ENCODE data around the gene TMEM91.
A peak's percentile ranks its signal among the peaks of the same experiment; 100 is the strongest.

Gene TMEM91

DNA sequence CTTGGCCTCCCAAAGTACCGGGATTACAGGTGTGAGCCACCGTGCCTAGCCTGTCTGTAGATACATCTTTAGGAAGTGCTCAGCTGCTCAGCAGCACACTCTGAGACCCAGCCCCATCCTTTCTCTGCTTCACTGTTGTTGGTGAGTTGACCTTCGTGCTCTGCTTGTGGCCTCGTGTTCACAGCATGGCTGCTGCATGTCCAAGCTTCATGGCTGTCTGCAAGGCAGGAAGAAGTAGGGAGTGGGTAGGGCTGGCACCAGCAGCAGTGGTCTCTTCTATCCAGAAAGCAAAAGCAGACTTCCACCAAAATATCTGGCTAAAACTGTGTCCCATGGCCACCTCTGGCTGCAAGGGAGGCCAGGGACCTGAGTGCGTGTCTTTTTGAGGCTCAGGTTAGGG lies 36.6 kb downstream of the TMEM91 start:
- DNase-seq, result no peak

DNA sequence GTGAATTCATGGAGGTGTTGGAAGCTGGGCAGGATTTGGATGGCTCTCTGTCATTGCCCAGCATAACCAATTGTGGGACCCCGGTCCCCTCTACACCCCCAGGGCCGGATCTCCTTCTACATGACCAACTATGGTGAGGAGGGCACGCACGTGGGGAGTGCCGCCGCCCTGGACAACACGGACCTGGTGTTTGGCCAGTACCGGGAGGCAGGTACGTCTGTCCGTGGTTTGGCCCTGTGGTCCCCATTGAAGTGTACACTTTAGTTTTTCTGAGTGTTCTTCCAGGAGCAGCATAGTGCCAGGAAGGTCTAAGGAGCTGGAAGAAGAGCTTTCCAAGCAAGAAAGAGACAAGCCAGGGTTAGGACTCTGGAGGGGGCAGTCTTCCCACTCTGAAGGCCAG lies 37.6 kb downstream of the TMEM91 start:
- DNase-seq, result no peak

DNA sequence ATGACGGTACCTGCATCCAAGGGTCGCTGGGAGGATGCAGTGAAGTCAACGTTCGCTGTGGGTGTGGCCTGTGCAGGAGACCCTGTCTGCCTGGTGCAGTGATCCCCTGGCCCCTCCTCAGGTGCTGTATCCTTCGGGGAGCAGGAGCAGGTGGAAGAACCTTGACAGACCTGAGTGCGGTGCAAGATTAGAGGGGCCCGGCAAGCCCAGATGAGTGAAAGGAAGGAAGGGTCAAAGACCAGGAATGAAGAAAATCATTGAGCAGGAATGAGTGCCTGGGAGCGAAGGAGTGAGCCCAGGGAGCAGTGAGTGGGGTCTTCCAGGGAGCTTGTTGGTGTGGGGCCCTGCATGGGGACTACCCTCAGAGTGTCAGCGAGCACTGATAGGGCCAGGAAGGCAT lies 38.1 kb downstream of the TMEM91 start:
- no peak for DNase-seq

DNA sequence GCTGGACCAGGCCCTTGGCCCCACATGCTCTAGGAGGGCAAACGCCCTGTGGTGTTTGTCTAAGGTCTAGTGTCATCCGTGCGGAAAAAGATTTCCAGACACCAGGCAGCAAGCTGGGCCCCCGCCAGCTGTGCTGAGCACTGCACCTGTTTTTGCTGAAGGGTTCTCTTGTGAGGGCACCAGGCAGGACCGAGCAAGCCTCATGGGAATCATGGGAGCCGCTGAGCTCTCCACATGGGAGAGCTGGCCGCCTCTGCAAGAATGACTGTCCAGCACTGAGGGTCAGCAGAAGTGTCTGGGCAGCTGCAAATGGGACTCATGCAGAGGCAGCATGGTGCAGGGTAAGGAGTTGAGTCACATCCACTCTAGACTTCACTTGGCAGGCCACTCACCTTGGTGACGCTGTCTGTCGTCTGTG lies 38.8 kb downstream of the TMEM91 start:
- no peak for DNase-seq

DNA sequence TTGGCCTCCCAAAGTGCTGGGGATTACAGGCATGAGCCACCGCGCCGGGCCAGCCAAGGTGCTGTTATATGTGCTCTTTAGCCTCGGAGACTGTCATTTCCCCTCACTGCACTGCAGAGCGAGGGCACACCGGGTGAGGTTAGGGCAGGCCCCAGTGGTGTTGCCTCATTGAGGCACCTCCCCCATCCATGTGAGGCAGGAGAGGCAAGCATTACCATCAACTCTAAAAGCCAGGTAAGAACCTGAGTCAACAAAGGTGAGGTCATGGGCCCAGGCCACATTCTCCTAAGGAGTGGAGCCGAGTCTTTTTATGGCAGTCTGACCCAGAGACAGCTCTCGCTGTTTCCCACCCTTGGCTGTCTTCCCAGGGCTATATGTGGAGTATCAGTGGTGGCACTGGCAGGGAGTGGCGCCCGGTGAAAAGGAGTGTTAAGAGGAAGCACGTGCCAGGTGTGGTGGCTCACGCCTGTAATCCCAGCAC lies 39.9 kb downstream of the TMEM91 start:
- DNase-seq, result no peak

DNA sequence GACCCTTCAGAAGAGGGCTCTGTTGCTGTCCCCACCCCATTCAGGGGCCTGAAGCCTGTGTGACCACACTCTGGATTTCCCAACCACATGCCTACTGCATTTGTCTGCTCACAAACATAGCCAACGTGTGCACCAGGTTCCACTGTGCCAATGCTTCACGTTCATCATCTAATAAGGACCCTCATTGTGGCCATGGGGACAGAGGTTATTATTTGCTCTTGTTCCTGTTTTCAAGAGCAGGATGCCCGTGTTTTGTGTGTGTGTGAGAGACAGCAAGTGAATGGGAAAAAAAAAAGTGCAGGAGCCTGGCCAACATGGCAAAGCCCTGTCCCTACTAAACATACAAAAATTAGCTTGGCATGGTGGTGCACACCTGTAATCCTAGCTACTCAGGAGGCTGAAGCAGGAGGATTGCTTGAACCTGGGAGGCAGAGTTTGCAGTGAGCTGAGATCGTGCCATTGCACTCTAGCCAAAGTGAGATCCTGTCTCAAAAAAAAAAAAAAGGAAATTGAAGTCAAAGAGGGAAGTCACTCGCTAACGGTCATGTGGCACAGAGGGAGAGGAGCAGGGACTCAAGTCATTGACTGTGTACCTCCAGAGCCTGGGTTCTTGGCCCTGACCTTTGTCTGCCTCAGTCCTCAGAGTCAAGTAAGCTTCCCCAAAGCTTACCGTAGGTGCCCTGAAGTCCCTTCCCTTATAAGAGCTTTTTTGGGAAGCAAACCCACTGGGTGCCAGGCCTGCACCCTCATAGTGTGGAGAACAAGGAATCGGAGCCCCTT lies 44.0 kb downstream of the TMEM91 start:
- DNase-seq, result no peak

DNA sequence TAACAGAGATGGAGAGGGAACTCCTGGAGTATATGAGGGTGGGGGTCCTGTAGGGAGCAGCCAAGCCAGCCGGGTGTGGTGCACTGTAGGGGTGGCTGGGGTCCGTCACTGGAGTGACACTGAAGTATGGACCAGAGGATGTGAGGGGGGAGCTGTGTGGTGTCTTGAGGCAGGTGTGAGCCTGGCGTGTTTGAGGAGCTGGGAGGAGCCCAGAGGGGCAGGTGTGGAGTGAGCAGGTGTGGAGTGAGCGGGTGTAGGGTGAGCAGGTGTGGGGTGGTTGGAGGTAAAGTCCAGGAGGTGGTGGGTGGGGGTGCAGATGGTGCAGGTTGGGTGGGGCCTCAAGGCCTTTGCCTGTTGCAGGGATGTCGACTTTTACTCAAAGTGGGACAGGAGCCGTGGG lies 45.0 kb downstream of the TMEM91 start:
- DNase-seq, result no peak

DNA sequence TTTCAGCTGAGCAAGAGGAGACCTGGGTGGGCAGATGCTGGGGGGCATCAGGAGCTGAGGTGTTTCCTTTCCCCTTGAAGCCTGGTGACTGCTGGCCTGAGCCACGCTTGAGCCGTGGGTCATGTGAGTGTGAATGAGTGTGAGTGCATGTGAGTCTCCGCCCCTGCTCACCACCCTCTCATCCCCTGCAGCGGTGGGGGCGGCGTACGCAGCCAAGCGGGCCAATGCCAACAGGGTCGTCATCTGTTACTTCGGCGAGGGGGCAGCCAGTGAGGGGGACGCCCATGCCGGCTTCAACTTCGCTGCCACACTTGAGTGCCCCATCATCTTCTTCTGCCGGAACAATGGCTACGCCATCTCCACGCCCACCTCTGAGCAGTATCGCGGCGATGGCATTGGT lies 45.6 kb downstream of the TMEM91 start:
- DNase-seq, result no peak

DNA sequence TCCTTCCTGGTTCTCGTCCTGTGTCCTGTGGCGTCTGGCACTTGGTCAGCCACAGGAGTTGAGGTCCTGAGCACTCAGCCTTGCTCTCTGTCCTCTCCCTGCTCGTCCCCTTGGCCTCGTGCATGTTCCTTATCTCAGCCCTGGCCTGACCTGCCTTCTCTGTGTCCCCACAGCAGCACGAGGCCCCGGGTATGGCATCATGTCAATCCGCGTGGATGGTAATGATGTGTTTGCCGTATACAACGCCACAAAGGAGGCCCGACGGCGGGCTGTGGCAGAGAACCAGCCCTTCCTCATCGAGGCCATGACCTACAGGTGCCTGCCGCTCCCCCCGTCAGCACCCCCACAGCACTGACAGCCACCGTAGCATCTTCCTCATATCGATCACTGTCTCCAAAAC lies 46.1 kb downstream of the TMEM91 start:
- DNase-seq, result no peak

DNA sequence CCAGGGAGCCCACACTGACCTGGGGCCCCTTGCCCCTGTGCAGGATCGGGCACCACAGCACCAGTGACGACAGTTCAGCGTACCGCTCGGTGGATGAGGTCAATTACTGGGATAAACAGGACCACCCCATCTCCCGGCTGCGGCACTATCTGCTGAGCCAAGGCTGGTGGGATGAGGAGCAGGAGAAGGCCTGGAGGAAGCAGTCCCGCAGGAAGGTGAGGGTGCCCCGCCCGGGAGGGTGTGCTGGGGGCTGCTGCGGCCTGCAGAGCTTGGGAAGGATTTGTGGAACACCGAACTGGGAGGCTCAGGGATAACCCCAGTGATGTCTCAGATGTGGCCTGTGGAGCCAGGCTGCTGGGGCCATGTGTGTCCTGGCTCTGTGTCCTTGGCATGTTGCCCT lies 46.6 kb downstream of the TMEM91 start:
- no peak for DNase-seq

DNA sequence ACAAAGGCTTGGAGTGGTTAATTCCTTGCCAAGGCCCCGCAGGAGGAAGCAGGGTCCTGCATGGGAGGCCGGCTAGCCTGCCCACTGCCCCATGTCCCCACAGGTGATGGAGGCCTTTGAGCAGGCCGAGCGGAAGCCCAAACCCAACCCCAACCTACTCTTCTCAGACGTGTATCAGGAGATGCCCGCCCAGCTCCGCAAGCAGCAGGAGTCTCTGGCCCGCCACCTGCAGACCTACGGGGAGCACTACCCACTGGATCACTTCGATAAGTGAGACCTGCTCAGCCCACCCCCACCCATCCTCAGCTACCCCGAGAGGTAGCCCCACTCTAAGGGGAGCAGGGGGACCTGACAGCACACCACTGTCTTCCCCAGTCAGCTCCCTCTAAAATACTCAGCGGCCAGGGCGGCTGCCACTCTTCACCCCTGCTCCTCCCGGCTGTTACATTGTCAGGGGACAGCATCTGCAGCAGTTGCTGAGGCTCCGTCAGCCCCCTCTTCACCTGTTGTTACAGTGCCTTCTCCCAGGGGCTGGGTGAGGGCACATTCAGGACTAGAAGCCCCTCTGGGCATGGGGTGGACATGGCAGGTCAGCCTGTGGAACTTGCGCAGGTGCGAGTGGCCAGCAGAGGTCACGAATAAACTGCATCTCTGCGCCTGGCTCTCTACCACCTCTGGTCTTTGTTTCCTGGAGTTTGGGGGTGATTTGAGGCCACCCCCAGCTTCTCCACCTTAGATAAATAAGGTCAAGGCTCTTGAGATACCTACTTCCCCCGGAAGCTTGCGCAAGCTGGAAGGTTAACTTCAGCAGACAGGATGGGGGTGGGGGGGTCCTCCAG lies 48.2 kb downstream of the TMEM91 start:
- no peak for DNase-seq

DNA sequence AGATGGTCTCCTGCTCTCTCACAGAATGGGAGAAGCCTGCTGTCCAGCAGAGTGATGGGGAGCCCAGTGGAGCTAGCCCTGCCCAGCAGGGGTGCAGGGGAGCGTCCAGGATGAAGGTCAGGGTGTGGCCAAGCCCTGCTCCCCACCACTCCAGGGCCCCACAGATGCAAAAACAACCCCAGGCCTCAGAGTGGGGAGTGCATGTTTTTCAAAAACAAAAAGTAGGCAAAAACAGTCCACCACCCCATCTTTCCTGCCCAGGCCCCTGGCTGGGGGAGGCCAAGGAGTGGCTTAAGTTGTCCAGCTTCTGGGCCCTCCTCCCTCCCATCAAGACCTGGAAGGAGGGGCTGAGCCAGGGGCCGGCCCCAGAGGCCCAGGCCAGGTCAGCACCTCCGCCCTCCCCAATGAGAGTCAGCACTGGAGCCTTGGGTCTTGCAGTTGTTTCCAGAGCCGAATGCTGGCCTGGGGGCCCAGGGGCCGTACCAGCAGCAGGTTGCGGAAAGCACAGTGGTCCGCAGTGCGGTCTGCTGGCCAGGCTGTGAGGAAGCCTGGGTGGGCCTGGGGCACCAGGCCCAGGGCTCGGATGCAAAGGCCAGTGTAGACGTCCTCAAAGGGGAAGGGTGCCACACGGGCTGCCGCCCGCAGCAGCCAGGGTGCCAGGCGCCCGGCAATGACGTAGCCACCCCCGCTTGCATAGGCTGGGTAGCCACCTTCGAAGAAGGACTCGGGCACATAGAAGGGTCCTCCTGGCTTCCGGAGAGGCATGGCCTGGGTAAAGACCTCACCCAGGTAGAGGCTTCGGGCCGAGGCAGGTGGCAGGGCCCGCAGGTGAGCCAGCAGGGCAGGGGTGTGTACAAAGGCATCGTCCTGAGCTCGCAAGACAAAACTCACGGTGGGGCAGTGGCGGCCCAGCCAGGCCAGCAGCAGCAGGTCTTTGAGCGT lies 49.1 kb downstream of the TMEM91 start:
- DNase-seq, result no peak

DNA sequence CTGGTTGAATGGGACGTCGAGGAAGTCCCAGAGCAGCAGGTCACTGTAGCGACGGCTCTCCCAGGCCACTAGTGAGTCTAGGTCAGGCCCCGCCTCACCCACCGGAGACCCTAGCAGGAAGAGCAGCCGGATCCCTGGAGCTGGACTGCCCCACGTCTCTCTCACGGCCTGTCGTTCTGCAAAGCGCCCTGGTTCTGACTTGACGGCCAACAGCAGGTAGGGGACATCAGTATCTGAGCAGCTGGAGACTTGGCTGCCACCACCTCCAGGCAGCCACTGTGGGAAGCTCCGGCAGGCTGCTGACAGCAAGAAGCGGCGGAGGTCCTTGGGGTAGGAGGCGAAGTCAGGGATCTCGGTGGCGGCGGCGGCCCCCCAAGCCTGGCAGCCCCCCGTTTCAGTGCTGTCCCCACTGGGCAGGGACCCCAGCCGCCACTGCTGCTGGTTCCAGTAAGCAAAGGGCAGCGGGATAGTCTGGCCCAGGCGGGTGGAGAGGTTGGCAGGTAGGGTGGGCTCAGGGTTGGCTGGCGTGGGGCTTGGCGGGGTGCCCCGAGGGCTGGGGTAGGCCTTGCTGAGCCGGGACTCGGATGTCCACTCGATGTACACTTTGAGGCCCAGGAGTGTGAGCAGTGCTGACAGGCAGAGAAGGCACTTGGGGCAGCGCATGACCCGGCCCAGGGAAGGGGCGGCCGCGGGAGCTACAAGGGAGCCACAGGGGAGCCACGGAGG lies 49.9 kb downstream of the TMEM91 start:
- DNase-seq, result no peak

DNA sequence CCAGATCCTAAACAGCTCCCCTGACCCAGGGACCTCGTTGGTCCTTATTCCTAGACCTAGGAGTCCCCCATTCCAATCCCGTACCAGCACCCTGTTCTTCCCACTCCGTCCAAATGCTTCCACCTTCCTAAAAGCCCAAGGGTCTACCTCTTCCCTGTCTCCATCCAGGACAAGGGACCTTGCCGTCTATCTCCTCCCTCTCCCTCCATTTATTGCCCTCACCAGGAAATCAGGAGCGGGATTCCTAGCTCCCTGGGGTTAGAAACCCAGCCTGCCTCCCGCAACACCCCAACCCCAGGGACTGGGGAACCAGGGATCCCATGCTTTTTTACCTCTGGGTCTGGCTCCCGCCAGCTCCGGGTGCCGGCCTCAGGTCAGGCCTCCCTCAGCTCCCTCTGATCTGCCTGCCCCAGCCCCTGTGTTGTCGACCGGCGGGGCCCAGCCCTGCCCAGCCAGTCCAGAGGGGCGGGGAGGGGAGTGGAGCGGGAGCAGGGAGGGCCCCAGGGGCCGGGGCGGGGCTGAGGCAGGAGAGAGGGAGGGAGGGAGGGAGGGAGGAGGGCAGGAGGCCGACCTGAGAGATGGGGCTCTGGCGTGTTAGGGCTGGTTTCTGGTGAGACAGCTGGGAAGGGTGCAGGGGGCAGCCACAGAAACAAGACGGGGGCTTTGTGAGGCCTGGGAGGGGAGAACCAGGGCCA lies 50.8 kb downstream of the TMEM91 start, which contains the start of gene B3GNT8:
Gene B3GNT8, minus strand, starts transcription at position 423 of the 695 bp plus-strand sequence. CDS start 596 bp downstream, outside the sequence.
- peak; percentile 82 for DNase-seq

DNA sequence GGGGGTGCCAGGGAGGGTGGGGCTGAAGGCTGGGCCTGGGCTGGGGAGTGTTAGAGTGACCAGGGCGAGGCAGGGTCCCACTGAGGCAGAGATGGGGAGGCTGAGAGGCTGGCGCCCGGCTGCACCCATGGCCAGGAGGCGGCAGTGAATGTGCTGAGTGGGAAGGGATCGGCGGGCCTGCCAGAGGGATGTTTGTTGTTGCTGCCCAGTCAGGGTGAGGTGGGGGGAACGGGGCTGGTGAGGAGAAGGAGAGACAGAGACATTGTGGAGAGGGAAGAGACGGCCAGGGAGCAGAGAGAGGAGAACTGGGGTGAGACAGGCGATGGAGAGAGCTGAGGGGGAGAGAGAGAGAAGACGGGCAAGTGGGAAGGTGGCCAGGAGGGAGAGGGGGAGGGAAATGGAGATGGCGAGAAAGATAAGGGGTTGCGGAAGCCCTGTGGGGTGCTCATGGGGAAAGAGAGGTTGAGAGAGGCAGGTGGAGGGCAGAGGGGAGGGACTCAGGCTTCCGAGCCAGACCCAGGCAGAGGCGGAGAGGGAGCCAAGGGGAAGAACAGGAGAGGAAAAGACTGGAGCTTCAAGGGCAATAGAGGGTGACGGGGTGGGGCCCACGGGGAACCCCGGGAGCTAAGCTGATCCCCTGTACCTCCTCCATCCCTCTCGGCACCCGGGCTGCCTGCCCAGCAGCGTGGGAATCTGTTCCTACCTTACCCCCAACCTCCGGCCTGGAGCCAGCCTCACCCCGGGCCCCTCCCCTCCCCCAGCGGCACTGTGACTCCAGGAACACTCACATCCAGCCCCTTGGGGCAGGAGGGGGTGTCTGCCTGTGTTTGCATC lies 51.5 kb downstream of the TMEM91 start:
- no peak for DNase-seq

DNA sequence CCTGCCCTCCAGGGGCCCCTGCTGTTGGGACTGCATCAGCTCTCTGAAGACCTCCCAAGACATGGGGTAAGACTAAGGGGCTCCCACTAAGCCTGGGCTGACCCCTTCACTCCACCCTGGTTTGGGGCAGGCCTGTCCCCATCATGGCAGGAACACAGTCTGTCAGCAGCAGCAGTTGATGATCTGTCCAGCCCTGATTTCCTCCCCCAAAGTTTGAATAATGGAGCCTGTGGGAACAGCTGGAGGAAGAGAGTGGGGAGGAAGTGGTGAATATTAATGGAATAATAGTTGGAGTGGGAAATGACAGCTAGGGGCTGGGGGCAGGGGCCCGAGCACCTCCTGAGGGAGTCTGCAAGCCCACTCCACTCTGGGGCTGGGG lies 52.1 kb downstream of the TMEM91 start:
- DNase-seq, result no peak

DNA sequence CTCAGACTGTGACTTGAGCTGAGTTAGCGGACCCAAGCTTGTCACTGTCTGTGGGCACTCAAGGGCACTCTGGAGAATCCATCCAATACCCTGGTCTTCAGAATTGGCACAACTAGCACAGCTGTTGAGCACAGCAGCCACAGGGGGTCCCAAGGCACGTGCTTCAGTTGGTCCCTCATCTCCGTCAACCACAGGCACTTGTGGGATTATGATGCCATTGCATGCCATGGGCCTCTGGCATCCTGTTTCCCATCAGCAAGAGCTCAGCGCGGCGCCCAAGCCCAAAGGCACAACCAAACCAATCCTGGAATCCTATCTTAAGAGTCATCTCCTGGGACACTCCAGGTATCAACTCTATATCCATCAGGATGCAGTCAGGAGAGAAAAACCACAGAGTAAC lies 54.6 kb downstream of the TMEM91 start:
- no peak for DNase-seq

DNA sequence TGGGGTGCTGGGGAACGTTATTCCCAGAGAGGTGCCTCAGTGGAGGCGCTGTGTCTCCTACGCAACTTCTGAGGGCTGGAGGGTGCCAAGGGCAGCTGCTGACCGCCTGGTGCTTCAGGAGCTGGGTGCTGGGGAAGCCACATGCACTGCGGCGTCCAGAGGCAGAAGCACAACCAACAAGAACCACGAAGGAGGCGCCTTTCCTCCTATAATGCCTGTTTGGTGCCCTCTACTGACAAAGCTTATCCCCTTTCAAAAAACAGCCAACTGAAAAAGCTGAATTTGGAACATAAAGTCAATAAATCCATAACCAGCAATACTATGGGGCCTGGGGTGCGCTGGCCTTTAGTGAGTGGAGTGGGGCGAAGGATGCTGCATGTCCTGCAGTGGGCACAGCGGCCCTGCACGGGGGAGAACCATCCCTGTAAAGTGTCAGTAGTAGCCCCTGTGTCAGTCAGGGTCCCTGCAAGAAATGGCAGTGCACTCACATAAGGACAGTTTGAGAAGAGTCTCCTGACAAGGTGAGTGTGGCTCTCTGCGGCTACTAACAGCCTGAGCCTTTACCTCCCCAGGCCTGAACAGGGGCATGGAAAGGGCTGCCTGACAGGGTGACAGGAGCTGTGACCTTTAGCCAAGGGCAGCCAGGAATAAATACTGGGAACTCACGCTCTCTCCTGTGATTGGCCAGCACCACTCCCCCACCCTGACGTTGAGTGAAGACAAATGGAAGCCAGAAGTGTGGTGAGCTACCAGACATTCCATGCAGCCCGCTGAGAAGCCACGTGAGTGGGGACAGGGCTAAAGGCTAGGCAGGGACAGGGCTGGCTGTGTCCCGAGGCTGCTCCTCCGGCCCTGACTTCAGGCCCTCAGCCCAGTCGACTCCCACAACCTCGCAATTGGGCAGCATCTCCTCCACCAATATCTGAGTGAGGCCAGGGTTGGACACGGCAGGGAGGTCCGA lies 55.4 kb downstream of the TMEM91 start:
- DNase-seq, result no peak

DNA sequence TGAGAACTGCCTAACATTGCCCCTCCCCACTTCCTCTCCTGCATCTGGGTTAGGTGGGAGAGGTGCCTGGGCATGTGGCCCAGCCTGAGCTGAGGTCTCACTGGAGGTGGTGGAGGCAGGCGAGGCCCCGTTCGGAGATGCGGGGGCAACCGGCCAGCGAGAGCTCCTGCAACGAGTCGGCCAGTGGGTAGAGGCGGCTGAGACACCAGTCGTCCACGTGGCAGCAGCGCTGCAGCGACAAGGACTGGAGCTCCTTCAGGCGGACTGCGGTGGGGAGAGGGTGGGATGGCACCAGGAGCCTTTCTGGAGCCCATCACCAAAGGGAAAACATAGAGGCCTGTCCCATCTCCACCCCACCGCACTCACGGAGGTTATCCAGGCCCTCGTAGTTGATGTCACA lies 56.8 kb downstream of the TMEM91 start:
- no peak for DNase-seq

Measured in femur (tissue), 1 donor.